ENCODE data around the gene NOX4. TPM values are rescaled to one million over a fixed set of nuclear protein-coding genes. Genes with fewer than 3 reads are reported as not detected.

Gene NOX4
- total and polyA plus RNA-seq, 2 donors (not counting 3 experiments of a cell fraction or from before 2014, with no cell fraction given), result 21.2 to 34.0 TPM

DNA sequence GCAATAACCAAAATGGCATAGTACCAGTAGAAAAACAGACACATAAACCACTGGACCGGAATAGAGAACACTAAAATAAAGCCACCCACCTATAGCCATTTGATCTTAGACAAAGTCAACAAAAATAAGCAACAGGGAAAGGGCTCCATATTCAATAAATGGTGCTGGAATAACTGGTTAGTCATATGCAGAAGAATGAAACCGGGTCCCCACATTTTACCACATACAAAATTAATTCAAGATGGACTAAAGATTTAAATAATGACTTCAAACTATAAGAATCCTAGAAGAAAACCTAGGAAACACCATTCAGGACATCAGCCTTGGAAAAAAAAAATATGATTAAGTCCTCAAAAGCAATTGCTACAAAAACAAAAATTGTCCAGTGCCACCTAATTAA lies 30.1 kb upstream of the NOX4 start:
- Histone ChIP-seq H3K4me2 (ENCODE audit: insufficient read depth, low read length) (no peak overlapping the region), H2AFZ (ENCODE audit: low read depth, low read length) (no peak overlapping the region), H3K36me3 (ENCODE audit: control insufficient read depth in 2 of 2, extremely low read depth in 1 of 2, insufficient read depth in 2 of 2, low read length in 2 of 2) (no peaks in the 10 kb centered on the region), H3K79me2 (ENCODE audit: control insufficient read depth, insufficient read depth, low read length) (no peaks in the 10 kb centered on the region), H3K9ac (replicated peaks; ENCODE audit: extremely low read depth, insufficient read depth, low read length) (no peak overlapping the region), H3K27me3 (ENCODE audit: control insufficient read depth in 2 of 2, insufficient read depth in 2 of 2, low read length in 2 of 2) (no peaks in the 10 kb centered on the region), H3K4me1 (ENCODE audit: control insufficient read depth, extremely low read depth, insufficient read depth, low read length) (no peaks in the 10 kb centered on the region), H3K9me1 (replicated peaks; ENCODE audit: control insufficient read depth, extremely low read depth, insufficient read depth, low read length) (no peaks in the 10 kb centered on the region), H3K4me3 (replicated peaks in 1 of 3; ENCODE audit: insufficient read depth in 1 of 3, low read depth in 1 of 3, low read length in 3 of 3) (no peak overlapping the region), H3K27ac (ENCODE audit: insufficient read depth, low read depth, low read length) (no peak overlapping the region), H3K9me3 (replicated peaks; ENCODE audit: control insufficient read depth, insufficient read depth, low read length) (no peaks in the 10 kb centered on the region), H4K20me1 (replicated peaks; ENCODE audit: control insufficient read depth, extremely low read depth, insufficient read depth, low read length) (no peaks in the 10 kb centered on the region)
- TF ChIP-seq FOS (IDR thresholded peaks at IDR 0.05; ENCODE audit: borderline replicate concordance, insufficient read depth, low read length) (no peak), POLR2A (IDR thresholded peaks at IDR 0.05; ENCODE audit: low read depth, low read length) (no peak), GATA2 (IDR thresholded peaks at IDR 0.05; ENCODE audit: insufficient read depth, insufficient read length, low read depth, low read length) (no peak), MYC (IDR thresholded peaks at IDR 0.05; ENCODE audit: low read depth, low read length) (no peak), EZH2 (IDR thresholded peaks at IDR 0.05; ENCODE audit: borderline replicate concordance, low read depth, low read length, severe bottlenecking) (no peak), POLR2AphosphoS5 (IDR thresholded peaks at IDR 0.05; ENCODE audit: insufficient read depth, low read depth, low read length) (no peak)
- TF ChIP-seq, protein P1, sequence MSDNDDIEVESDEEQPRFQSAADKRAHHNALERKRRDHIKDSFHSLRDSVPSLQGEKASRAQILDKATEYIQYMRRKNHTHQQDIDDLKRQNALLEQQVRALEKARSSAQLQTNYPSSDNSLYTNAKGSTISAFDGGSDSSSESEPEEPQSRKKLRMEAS (IDR thresholded peaks at IDR 0.05; ENCODE audit: insufficient read depth, insufficient read length), result no peak
- TF ChIP-seq, protein P2, sequence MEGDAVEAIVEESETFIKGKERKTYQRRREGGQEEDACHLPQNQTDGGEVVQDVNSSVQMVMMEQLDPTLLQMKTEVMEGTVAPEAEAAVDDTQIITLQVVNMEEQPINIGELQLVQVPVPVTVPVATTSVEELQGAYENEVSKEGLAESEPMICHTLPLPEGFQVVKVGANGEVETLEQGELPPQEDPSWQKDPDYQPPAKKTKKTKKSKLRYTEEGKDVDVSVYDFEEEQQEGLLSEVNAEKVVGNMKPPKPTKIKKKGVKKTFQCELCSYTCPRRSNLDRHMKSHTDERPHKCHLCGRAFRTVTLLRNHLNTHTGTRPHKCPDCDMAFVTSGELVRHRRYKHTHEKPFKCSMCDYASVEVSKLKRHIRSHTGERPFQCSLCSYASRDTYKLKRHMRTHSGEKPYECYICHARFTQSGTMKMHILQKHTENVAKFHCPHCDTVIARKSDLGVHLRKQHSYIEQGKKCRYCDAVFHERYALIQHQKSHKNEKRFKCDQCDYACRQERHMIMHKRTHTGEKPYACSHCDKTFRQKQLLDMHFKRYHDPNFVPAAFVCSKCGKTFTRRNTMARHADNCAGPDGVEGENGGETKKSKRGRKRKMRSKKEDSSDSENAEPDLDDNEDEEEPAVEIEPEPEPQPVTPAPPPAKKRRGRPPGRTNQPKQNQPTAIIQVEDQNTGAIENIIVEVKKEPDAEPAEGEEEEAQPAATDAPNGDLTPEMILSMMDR (IDR thresholded peaks at IDR 0.05; ENCODE audit: extremely low read depth in 1 of 2, insufficient read depth in 1 of 2, low read depth in 1 of 2, low read length in 2 of 2), result no peak
- no peak for FAIRE-seq
- ChIA-PET POLR2A (no interaction called here), CTCF (no interaction called here)
- no TSS peak for BruUV-seq (replicated peaks)
- dilution Hi-C loops (cut with MboI; ENCODE audit: extremely low pct_ligation_motif_present, low sequenced_read_pairs) (no loop called here), intact Hi-C loops (cut with micrococcal nuclease) (no loop called here)
- DNase-seq (ENCODE audit: low read depth, low spot score), result no peak
